Measurements from ENCODE around the gene LITAF.
"Not testable (repeated sequence)": the region's sequence is repeated elsewhere in the genome, so short reads cannot be mapped to it uniquely, and the experiment has no call there.

The LITAF gene

GRCh38 chr16:11597235-11598095, 10.7 kb upstream of the LITAF start:
- no peak for DNase-seq

- no peak for DNase-seq
Observed at GRCh38 chr16:11596572-11597226, 10.0 kb upstream of the LITAF start.

- no peak for DNase-seq
Observed at GRCh38 chr16:11593581-11593980, 6.9 kb upstream of the LITAF start.

GRCh38 chr16:11593076-11593475, 6.4 kb upstream of the LITAF start:
- DNase-seq: not testable (repeated sequence)

GRCh38 chr16:11591630-11592029, 4.9 kb upstream of the LITAF start:
- DNase-seq: not testable (repeated sequence)

- no peak for DNase-seq
Observed at GRCh38 chr16:11589198-11589550, 2.5 kb upstream of the LITAF start.

- DNase-seq: no peak
Observed at GRCh38 chr16:11588321-11589197, 1.8 kb upstream of the LITAF start.

- DNase-seq: no peak
Observed at GRCh38 chr16:11587643-11588247, 1.0 kb upstream of the LITAF start.

- DNase-seq: peak; percentile 42
Observed at GRCh38 chr16:11586378-11586855, 302 bp downstream of the LITAF start.

- peak; percentile 33 for DNase-seq
Observed at GRCh38 chr16:11585460-11586377, 1.0 kb downstream of the LITAF start.

GRCh38 chr16:11583889-11584565, 2.7 kb downstream of the LITAF start:
- no peak for DNase-seq

GRCh38 chr16:11583166-11583565, 3.6 kb downstream of the LITAF start:
- DNase-seq: no peak

GRCh38 chr16:11582157-11582814, 4.4 kb downstream of the LITAF start:
- DNase-seq: no peak

GRCh38 chr16:11581678-11582077, 5.0 kb downstream of the LITAF start:
- no peak for DNase-seq

GRCh38 chr16:11580451-11581086, 6.2 kb downstream of the LITAF start:
- DNase-seq: no peak

- DNase-seq: not testable (repeated sequence)
Observed at GRCh38 chr16:11577290-11577660, 9.4 kb downstream of the LITAF start.

- no peak for DNase-seq
Observed at GRCh38 chr16:11576427-11577289, 10.1 kb downstream of the LITAF start.

- no peak for DNase-seq
Observed at GRCh38 chr16:11575223-11575589, 11.5 kb downstream of the LITAF start.
